ENCODE data around the gene HLA-F.

Gene HLA-F

DNA sequence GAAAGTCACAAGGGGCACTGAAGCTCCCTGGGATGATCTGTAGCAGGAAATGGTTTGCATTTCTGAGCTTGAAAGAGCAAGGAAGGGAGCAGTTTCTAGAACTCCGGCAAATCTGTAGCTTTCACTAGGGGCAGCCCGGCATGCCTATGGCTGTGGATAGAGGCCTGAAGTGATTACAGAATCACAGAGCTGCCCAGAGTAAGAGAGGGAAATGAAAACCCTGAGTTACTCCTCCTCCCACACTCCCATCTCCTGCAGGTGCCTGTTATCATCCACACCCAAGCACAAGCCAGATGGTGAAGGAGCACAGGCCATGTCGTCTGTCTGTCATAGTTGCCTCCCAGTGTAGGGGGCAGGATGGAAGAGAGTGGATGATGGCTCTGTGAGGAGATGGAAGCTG, 37.1 kb downstream of the HLA-F start:
- Histone ChIP-seq H2AK5ac (ENCODE audit: low read length) (no peak overlapping the region), H3K4me2 (ENCODE audit: low read length) (no peak overlapping the region), H4K12ac (ENCODE audit: low read depth, low read length) (no peak overlapping the region), H3K9ac (ENCODE audit: low read length) (no peak overlapping the region), H3K4me1 (ENCODE audit: control insufficient read depth in 1 of 2, insufficient read depth in 2 of 2, low read length in 2 of 2) (peaks cover 12 to 15% of the 10 kb centered on the region in 2 experiments), H3K4ac (ENCODE audit: low read depth, low read length) (no peak overlapping the region), H2BK120ac (ENCODE audit: insufficient read depth, low read length, poor library complexity) (no peak overlapping the region), H3K14ac (ENCODE audit: low read length) (no peak overlapping the region), H3K36me3 (ENCODE audit: control insufficient read depth in 1 of 2, insufficient read depth in 2 of 2, low read length in 2 of 2) (no peaks in the 10 kb centered on the region), H3K23ac (ENCODE audit: low read length) (no peak overlapping the region), H3K18ac (ENCODE audit: low read length) (no peak overlapping the region), H3K27ac (ENCODE audit: low read depth, low read length) (no peak overlapping the region), H3K27me3 (ENCODE audit: insufficient read depth, low read length) (no peaks in the 10 kb centered on the region), H3K9me3 (ENCODE audit: insufficient read depth, low read depth, low read length) (peaks cover 4% of the 10 kb centered on the region), H2AFZ (ENCODE audit: insufficient read depth, low read length, poor library complexity) (no peak overlapping the region), H2BK12ac (ENCODE audit: low read length) (no peak overlapping the region), H3K79me1 (ENCODE audit: low read length) (no peaks in the 10 kb centered on the region), H4K8ac (ENCODE audit: low read depth, low read length) (no peak overlapping the region), H2BK5ac (ENCODE audit: low read depth, low read length, poor library complexity) (no peak overlapping the region), H4K91ac (ENCODE audit: low read depth, low read length) (no peak overlapping the region), H3K4me3 (ENCODE audit: low read depth, low read length) (no peak overlapping the region), H3K79me2 (ENCODE audit: control insufficient read depth, insufficient read depth, low read length, poor library complexity) (no peaks in the 10 kb centered on the region)
- WGBS (ENCODE audit: extremely low coverage, insufficient coverage, insufficient read length), result no CpG with 5 or more reads among the region's 3 CpGs
- no peak for DNase-seq

DNA sequence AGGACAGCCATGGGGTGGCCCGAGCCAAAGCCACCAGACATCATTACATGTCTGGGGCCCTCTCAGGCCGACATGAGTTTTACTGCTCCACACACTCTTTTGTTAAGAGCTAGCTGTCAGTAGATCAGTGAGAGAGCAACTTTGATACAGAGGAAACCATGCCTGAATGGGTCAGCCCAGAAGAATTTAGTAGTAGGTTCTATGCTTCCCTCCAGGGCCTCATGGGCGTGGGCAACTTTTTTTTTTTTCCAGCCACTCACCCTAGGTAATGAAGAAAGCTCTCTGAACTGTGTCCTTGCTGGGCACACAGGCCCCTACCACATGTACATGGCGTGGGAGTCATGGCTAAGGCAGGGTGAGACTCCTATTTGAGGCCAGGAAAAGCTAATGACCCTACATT, 38.8 kb downstream of the HLA-F start:
- Histone ChIP-seq H2AFZ (ENCODE audit: insufficient read depth, low read length, poor library complexity) (no peak overlapping the region), H3K4me2 (ENCODE audit: low read length) (no peak overlapping the region)

DNA sequence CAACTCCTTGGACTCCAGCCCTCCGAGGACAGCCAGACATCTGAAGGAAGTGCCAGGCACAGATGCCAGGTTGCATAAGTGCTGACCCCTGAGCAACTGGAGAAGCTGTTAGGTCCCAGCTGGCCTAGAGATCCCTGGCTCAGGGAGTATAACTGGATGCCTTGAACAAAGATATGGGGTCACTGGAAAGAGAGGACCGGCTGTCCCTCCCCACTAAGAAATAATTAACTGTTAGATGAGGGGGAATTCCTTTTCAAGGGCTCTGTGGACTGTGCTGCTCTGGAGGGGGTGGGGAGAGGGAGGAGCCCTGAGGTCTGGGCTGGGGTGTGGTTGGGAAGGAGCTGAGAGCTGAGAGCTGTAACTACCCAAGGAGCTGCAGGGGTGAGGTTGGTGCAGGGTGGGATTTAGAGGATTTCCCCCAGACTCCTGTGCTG, 39.6 kb downstream of the HLA-F start:
- Histone ChIP-seq H2BK5ac (ENCODE audit: low read depth, low read length, poor library complexity) (no peak overlapping the region), H3K9ac (ENCODE audit: low read length) (no peak overlapping the region), H3K27me3 (ENCODE audit: insufficient read depth, low read length) (no peaks in the 10 kb centered on the region), H3K36me3 (ENCODE audit: control insufficient read depth in 1 of 2, insufficient read depth in 2 of 2, low read length in 2 of 2) (no peaks in the 10 kb centered on the region), H3K4me1 (ENCODE audit: control insufficient read depth in 1 of 2, insufficient read depth in 2 of 2, low read length in 2 of 2) (peaks cover 7 to 9% of the 10 kb centered on the region in 2 experiments), H3K23ac (ENCODE audit: low read length) (no peak overlapping the region), H2AFZ (ENCODE audit: insufficient read depth, low read length, poor library complexity) (no peak overlapping the region), H3K9me3 (ENCODE audit: insufficient read depth, low read depth, low read length) (peaks cover 1% of the 10 kb centered on the region), H3K27ac (ENCODE audit: low read depth, low read length) (no peak overlapping the region), H2BK120ac (ENCODE audit: insufficient read depth, low read length, poor library complexity) (no peak overlapping the region), H3K4me2 (ENCODE audit: low read length) (no peak overlapping the region), H2AK5ac (ENCODE audit: low read length) (no peak overlapping the region), H3K79me2 (ENCODE audit: control insufficient read depth, insufficient read depth, low read length, poor library complexity) (no peaks in the 10 kb centered on the region), H3K14ac (ENCODE audit: low read length) (no peak overlapping the region), H4K91ac (ENCODE audit: low read depth, low read length) (no peak overlapping the region), H3K4ac (ENCODE audit: low read depth, low read length) (no peak overlapping the region), H3K18ac (ENCODE audit: low read length) (no peak overlapping the region), H4K12ac (ENCODE audit: low read depth, low read length) (no peak overlapping the region), H3K79me1 (ENCODE audit: low read length) (no peaks in the 10 kb centered on the region), H4K8ac (ENCODE audit: low read depth, low read length) (no peak overlapping the region), H3K4me3 (ENCODE audit: low read depth, low read length) (no peak overlapping the region), H2BK12ac (ENCODE audit: low read length) (no peak overlapping the region)
- WGBS (ENCODE audit: extremely low coverage, insufficient coverage, insufficient read length), result no CpG with 5 or more reads among the region's 2 CpGs
- no peak for DNase-seq

More for the DNA sequence above, 38.8 kb downstream of the HLA-F start:
- no peak overlapping the region for H4K12ac ChIP-seq (ENCODE audit: low read depth, low read length)
- H4K91ac ChIP-seq (ENCODE audit: low read depth, low read length), result no peak overlapping the region
- H3K9me3 ChIP-seq (ENCODE audit: insufficient read depth, low read depth, low read length), result peaks cover 1% of the 10 kb centered on the region
- no peak overlapping the region for H3K4me3 ChIP-seq (ENCODE audit: low read depth, low read length)
- H2BK5ac ChIP-seq (ENCODE audit: low read depth, low read length, poor library complexity), result no peak overlapping the region
- H3K79me1 ChIP-seq (ENCODE audit: low read length), result no peaks in the 10 kb centered on the region
- no peak overlapping the region for H3K23ac ChIP-seq (ENCODE audit: low read length)
- no peak overlapping the region for H2BK120ac ChIP-seq (ENCODE audit: insufficient read depth, low read length, poor library complexity)
- H3K9ac ChIP-seq (ENCODE audit: low read length), result no peak overlapping the region
- H3K14ac ChIP-seq (ENCODE audit: low read length), result no peak overlapping the region
- no peak overlapping the region for H4K8ac ChIP-seq (ENCODE audit: low read depth, low read length)
- no peak for DNase-seq
- H3K36me3 ChIP-seq (ENCODE audit: control insufficient read depth in 1 of 2, insufficient read depth in 2 of 2, low read length in 2 of 2), result no peaks in the 10 kb centered on the region
- no peak overlapping the region for H3K27ac ChIP-seq (ENCODE audit: low read depth, low read length)
- H3K27me3 ChIP-seq (ENCODE audit: insufficient read depth, low read length), result no peaks in the 10 kb centered on the region
- H3K4me1 ChIP-seq (ENCODE audit: control insufficient read depth in 1 of 2, insufficient read depth in 2 of 2, low read length in 2 of 2), result peaks cover 12 to 15% of the 10 kb centered on the region in 2 experiments
- no peaks in the 10 kb centered on the region for H3K79me2 ChIP-seq (ENCODE audit: control insufficient read depth, insufficient read depth, low read length, poor library complexity)
- no peak overlapping the region for H3K18ac ChIP-seq (ENCODE audit: low read length)
- no peak overlapping the region for H2BK12ac ChIP-seq (ENCODE audit: low read length)
- no peak overlapping the region for H3K4ac ChIP-seq (ENCODE audit: low read depth, low read length)
- no peak overlapping the region for H2AK5ac ChIP-seq (ENCODE audit: low read length)
- no CpG with 5 or more reads among the region's 4 CpGs for WGBS (ENCODE audit: extremely low coverage, insufficient coverage, insufficient read length)

DNA sequence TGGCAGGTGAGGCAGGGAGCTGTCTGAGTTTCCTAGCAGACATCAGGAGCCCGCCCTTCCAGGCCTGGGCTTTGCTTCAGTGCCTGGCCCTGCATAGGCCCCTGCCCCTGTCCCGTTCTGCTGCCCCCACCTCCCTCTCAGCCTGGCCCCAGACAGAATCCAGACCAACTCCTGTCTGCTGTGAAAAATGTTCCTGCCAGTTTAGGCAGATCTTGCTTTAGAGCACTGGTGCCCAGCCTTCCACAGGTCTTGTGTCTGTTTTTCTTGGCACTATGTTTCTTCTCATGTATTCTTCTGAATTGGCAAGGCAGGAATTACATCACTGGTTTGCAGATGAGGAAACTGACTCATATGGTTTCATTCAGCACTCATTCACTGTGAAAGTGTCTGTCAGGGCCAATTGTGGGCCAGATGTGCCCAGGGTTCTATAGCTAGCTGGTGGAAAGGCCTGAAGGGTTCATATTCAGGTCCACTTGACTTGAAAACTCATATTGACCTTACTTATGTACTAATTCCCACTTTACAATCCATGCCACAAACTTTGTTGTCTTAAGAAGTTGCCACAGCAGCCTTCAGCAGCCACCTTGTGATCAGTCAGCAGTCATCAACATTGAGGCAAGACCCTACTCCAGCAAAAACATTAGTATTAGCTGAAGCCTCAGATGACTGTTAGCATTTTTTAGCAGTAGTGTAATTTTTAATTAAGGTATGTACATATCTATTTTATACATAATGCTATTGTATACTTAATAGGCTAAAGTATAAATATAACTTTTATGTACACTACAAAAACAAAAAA, 40.5 kb downstream of the HLA-F start:
- no peak overlapping the region for H2BK120ac ChIP-seq (ENCODE audit: insufficient read depth, low read length, poor library complexity)
- H3K4me3 ChIP-seq (ENCODE audit: low read depth, low read length), result no peak overlapping the region
- WGBS (ENCODE audit: extremely low coverage, insufficient coverage, insufficient read length), result no CpG with 5 or more reads among the region's 2 CpGs
- no peak overlapping the region for H4K91ac ChIP-seq (ENCODE audit: low read depth, low read length)
- no peaks in the 10 kb centered on the region for H3K27me3 ChIP-seq (ENCODE audit: insufficient read depth, low read length)
- no peak overlapping the region for H2AK5ac ChIP-seq (ENCODE audit: low read length)
- no peaks in the 10 kb centered on the region for H3K36me3 ChIP-seq (ENCODE audit: control insufficient read depth in 1 of 2, insufficient read depth in 2 of 2, low read length in 2 of 2)
- no peak overlapping the region for H3K4ac ChIP-seq (ENCODE audit: low read depth, low read length)
- H2BK12ac ChIP-seq (ENCODE audit: low read length), result no peak overlapping the region
- no peaks in the 10 kb centered on the region for H3K79me1 ChIP-seq (ENCODE audit: low read length)
- no peak overlapping the region for H3K14ac ChIP-seq (ENCODE audit: low read length)
- H3K79me2 ChIP-seq (ENCODE audit: control insufficient read depth, insufficient read depth, low read length, poor library complexity), result no peaks in the 10 kb centered on the region
- no peak overlapping the region for H2AFZ ChIP-seq (ENCODE audit: insufficient read depth, low read length, poor library complexity)
- DNase-seq, result no peak
- H3K18ac ChIP-seq (ENCODE audit: low read length), result no peak overlapping the region
- H3K4me1 ChIP-seq (ENCODE audit: control insufficient read depth in 1 of 2, insufficient read depth in 2 of 2, low read length in 2 of 2), result peaks cover 4 to 5% of the 10 kb centered on the region in 2 experiments
- H3K23ac ChIP-seq (ENCODE audit: low read length), result no peak overlapping the region
- H3K4me2 ChIP-seq (ENCODE audit: low read length), result no peak overlapping the region
- no peak overlapping the region for H2BK5ac ChIP-seq (ENCODE audit: low read depth, low read length, poor library complexity)
- no peak overlapping the region for H3K27ac ChIP-seq (ENCODE audit: low read depth, low read length)
- H4K12ac ChIP-seq (ENCODE audit: low read depth, low read length), result no peak overlapping the region
- no peak overlapping the region for H4K8ac ChIP-seq (ENCODE audit: low read depth, low read length)
- H3K9me3 ChIP-seq (ENCODE audit: insufficient read depth, low read depth, low read length), result peaks cover 1% of the 10 kb centered on the region
- no peak overlapping the region for H3K9ac ChIP-seq (ENCODE audit: low read length)
